GM18907 (cell line): ENCODE data around the gene GAPDHS.

Source experiments
- ATAC-seq: cut with Tn5 transposase; IDR thresholded peaks from one replicate; pipeline ENCODE4 v1.9.1; 2021; ENCODE audit warnings: mild to moderate bottlenecking, moderate library complexity; ENCODE audit not compliant: unreplicated experiment

GAPDHS gene

GRCh38 chr19:35509861-35510625 lies 23.2 kb upstream of the GAPDHS start:
- ATAC-seq, result no peak

GRCh38 chr19:35510626-35510964 lies 22.7 kb upstream of the GAPDHS start:
- ATAC-seq, result no peak

- no peak for ATAC-seq
Measured at GRCh38 chr19:35511337-35511736, 21.9 kb upstream of the GAPDHS start.

- ATAC-seq, result no peak
Measured at GRCh38 chr19:35512831-35513627, 20.2 kb upstream of the GAPDHS start.

- no peak for ATAC-seq
Measured at GRCh38 chr19:35513628-35514281, 19.5 kb upstream of the GAPDHS start, which contains the start of gene DMKN. DMKN (minus strand) TSS chr19:35513649; CDS start chr19:35513475, 174 bp downstream.

- no peak for ATAC-seq
Measured at GRCh38 chr19:35514282-35514809, 18.9 kb upstream of the GAPDHS start.

- ATAC-seq, result no peak
Measured at GRCh38 chr19:35516310-35516709, 16.9 kb upstream of the GAPDHS start.

- no peak for ATAC-seq
Measured at GRCh38 chr19:35517342-35517741, 15.9 kb upstream of the GAPDHS start.

GRCh38 chr19:35518313-35518712 lies 14.9 kb upstream of the GAPDHS start:
- no peak for ATAC-seq

GRCh38 chr19:35519291-35519690 lies 14.0 kb upstream of the GAPDHS start:
- no peak for ATAC-seq

- ATAC-seq, result no peak
Measured at GRCh38 chr19:35521124-35521743, 12.0 kb upstream of the GAPDHS start.

- ATAC-seq, result no peak
Measured at GRCh38 chr19:35522745-35523327, 10.4 kb upstream of the GAPDHS start.

GRCh38 chr19:35524181-35524837 lies 8.9 kb upstream of the GAPDHS start:
- ATAC-seq, result no peak

- ATAC-seq, result no peak
Measured at GRCh38 chr19:35525873-35526272, 7.4 kb upstream of the GAPDHS start.

- no peak for ATAC-seq
Measured at GRCh38 chr19:35528218-35529038, 4.8 kb upstream of the GAPDHS start, which contains the start of gene SBSN. SBSN (minus strand) TSS chr19:35528311; CDS start chr19:35528281, 30 bp downstream.

GRCh38 chr19:35529241-35530218 lies 3.7 kb upstream of the GAPDHS start:
- no peak for ATAC-seq

GRCh38 chr19:35531291-35531690 lies 2.0 kb upstream of the GAPDHS start:
- ATAC-seq, result no peak

- no peak for ATAC-seq
Measured at GRCh38 chr19:35533822-35534392, 651 bp downstream of the GAPDHS start.
